HepG2 (cell line): ENCODE data around the gene THAP3. TPM values are rescaled to one million over a fixed set of nuclear protein-coding genes. Genes with fewer than 3 reads are reported as not detected.

ENCODE experiments used
- FOXC1 ChIP-seq: sonication (generic); formaldehyde crosslinking; IDR thresholded peaks from 2 replicates; pipeline ENCODE4 v1.8.0; 2022; ENCODE audit warnings: mild to moderate bottlenecking, missing genetic modification reagents, borderline replicate concordance
- GABPA ChIP-seq, 2 experiments: IDR thresholded peaks; 2 replicates each; pipeline ENCODE4 v1.6.1; 2011 to 2016; ENCODE audit warnings: low read depth in 2 of 2, low read length in 1 of 2, missing biosample characterization in 1 of 2, missing genetic modification characterization in 1 of 2
- HDAC1 ChIP-seq: sonication (generic); formaldehyde crosslinking; IDR thresholded peaks from 2 replicates; pipeline ENCODE4 v1.5.1; 2020; ENCODE audit warnings: mild to moderate bottlenecking, missing genetic modification reagents
- MIER2 ChIP-seq: IDR thresholded peaks from 2 replicates; pipeline ENCODE4 v1.6.1; 2016; ENCODE audit warnings: missing biosample characterization, missing genetic modification reagents
- MIER3 ChIP-seq: IDR thresholded peaks from 2 replicates; pipeline ENCODE4 v1.6.1; 2016; ENCODE audit warnings: missing compliant biosample characterization, borderline replicate concordance
- NCOA1 ChIP-seq: sonication (generic); formaldehyde crosslinking; IDR thresholded peaks from 2 replicates; pipeline ENCODE4 v1.9.0; 2021; ENCODE audit warnings: missing genetic modification reagents
- PTBP1 ChIP-seq: fragments of 200-400 bp; formaldehyde crosslinking; IDR thresholded peaks from 2 replicates; pipeline ENCODE4 v1.6.1; 2018; ENCODE audit warnings: low read length, low read depth; ENCODE audit not compliant: poor library complexity, severe bottlenecking
- RFXAP ChIP-seq: sonication (generic); formaldehyde crosslinking; IDR thresholded peaks from 2 replicates; pipeline ENCODE4 v1.4.0; 2020; ENCODE audit warnings: missing genetic modification reagents, borderline replicate concordance
- SUZ12 ChIP-seq: fragments of 150-350 bp; IDR thresholded peaks from 2 replicates; pipeline ENCODE4 v1.6.1; 2014; ENCODE audit warnings: low read depth, low read length
- TAF1 ChIP-seq: sonication (generic); formaldehyde crosslinking; IDR thresholded peaks from 2 replicates; pipeline ENCODE4 v1.4.0; 2020; ENCODE audit warnings: missing genetic modification reagents
- TFDP2 ChIP-seq: sonication (generic); formaldehyde crosslinking; IDR thresholded peaks from 2 replicates; pipeline ENCODE4 v1.4.0; 2020; ENCODE audit warnings: missing genetic modification reagents
- TRIM24 ChIP-seq: sonication (generic); formaldehyde crosslinking; IDR thresholded peaks from 2 replicates; pipeline ENCODE4 v1.8.0; 2022; ENCODE audit warnings: mild to moderate bottlenecking, missing genetic modification reagents
- U2AF1 ChIP-seq: fragments of 200-400 bp; formaldehyde crosslinking; optimal IDR thresholded peaks from 2 replicates; pipeline ENCODE3; 2017; ENCODE audit warnings: mild to moderate bottlenecking, low read depth, low read length
- YEATS4 ChIP-seq: sonication (generic); formaldehyde crosslinking; IDR thresholded peaks from 2 replicates; pipeline ENCODE4 v1.4.0; 2020; ENCODE audit warnings: missing genetic modification reagents, borderline replicate concordance
- ZBTB38 ChIP-seq: sonication (generic); formaldehyde crosslinking; IDR thresholded peaks from 2 replicates; pipeline ENCODE4 v1.5.1; 2020; ENCODE audit warnings: mild to moderate bottlenecking, missing genetic modification reagents
- ZBTB49 ChIP-seq: sonication (generic); formaldehyde crosslinking; IDR thresholded peaks from 2 replicates; pipeline ENCODE4 v1.4.0; 2020; ENCODE audit warnings: missing genetic modification reagents, borderline replicate concordance
- ZFP36L2 ChIP-seq: sonication (generic); formaldehyde crosslinking; IDR thresholded peaks from 2 replicates; pipeline ENCODE4 v1.4.0; 2020; ENCODE audit warnings: missing genetic modification reagents
- ZNF143 ChIP-seq: sonication (generic); formaldehyde crosslinking; IDR thresholded peaks from 2 replicates; pipeline ENCODE4 v1.4.0; 2020; ENCODE audit warnings: missing genetic modification reagents
- ZNF234 ChIP-seq: sonication (generic); formaldehyde crosslinking; conservative IDR thresholded peaks from 2 replicates; pipeline ENCODE4 v1.5.1; 2020; ENCODE audit warnings: mild to moderate bottlenecking, missing genetic modification reagents
- ZNF24 ChIP-seq: fragments of 450-650 bp; IDR thresholded peaks from 2 replicates; pipeline ENCODE4 v1.6.1; 2017; ENCODE audit warnings: antibody characterized with exemption, mild to moderate bottlenecking
- ZNF468 ChIP-seq: sonication (generic); formaldehyde crosslinking; IDR thresholded peaks from 2 replicates; pipeline ENCODE4 v1.8.0; 2022; ENCODE audit warnings: mild to moderate bottlenecking, moderate library complexity, missing genetic modification reagents
- ZNF549 ChIP-seq: sonication (generic); formaldehyde crosslinking; IDR thresholded peaks from 2 replicates; pipeline ENCODE4 v1.5.0; 2020; ENCODE audit warnings: missing genetic modification reagents
- ZNF556 ChIP-seq: sonication (generic); formaldehyde crosslinking; IDR thresholded peaks from 2 replicates; pipeline ENCODE4 v1.4.0; 2020; ENCODE audit warnings: mild to moderate bottlenecking, missing genetic modification reagents, borderline replicate concordance
- ZNF567 ChIP-seq: sonication (generic); formaldehyde crosslinking; IDR thresholded peaks from 2 replicates; pipeline ENCODE4 v1.8.1; 2023; ENCODE audit warnings: mild to moderate bottlenecking, missing genetic modification reagents, borderline replicate concordance
- polyA plus RNA-seq, 8 experiments: library from polyadenylated mRNA; depleted of rRNA in 3 of 8; stranded (reverse) in 7 of 8; unstranded in 1 of 8; fragments of >200 nt; fragmentation: Illumina TruSeq in 4 of 8; extraction: Trizol in 4 of 8; gene quantifications; 2 replicates each; pipeline versions ENCODE4 v1.2.1 to v1.2.3, GENCODE V29; 2011 to 2016; ENCODE audit warnings: low read depth in 4 of 8, missing spikeins in 1 of 8, mixed read lengths in 1 of 8; ENCODE audit not compliant: insufficient read depth in 1 of 8
- total RNA-seq, 5 experiments: library from RNA; depleted of rRNA; stranded (reverse); fragments of >200 nt; fragmentation: Illumina TruSeq; extraction: Trizol; gene quantifications; 2 replicates each; pipeline ENCODE4 v1.2.3, GENCODE V29; 2016; ENCODE audit warnings: low read depth in 1 of 5

Gene THAP3
- total and polyA plus RNA-seq, 2 of the 13 experiments (the other 11 are each of a cell fraction or from before 2014, with no cell fraction given): 10.3 to 14.9 TPM

- TF ChIP-seq YEATS4 (CRISPR knock-in tag): peak; percentile 66; the same call in 1 of the 2 replicates
- no peak for TF ChIP-seq ZNF24
- TF ChIP-seq ZBTB38: peak; percentile 30; the same call in 1 of the 2 replicates
- peak; percentile 19 for TF ChIP-seq PTBP1
- peak; percentile 61; the same call in 1 of the 2 replicates for TF ChIP-seq HDAC1 (CRISPR knock-in tag)
- no peak for TF ChIP-seq U2AF1
- TF ChIP-seq ZFP36L2: no peak
- TF ChIP-seq ZNF468: peak; percentile 61; the same call in 1 of the 2 replicates
- no peak for TF ChIP-seq MIER2
- no peak for TF ChIP-seq ZNF143 (CRISPR knock-in tag)
- no peak for TF ChIP-seq ZNF556 (CRISPR knock-in tag)
- TF ChIP-seq NCOA1 (CRISPR knock-in tag): no peak
- no peak for TF ChIP-seq GABPA (IDR thresholded peaks at IDR 0.05; ENCODE audit: low read depth, low read length)
- no peak for TF ChIP-seq GABPA (CRISPR knock-in tag; IDR thresholded peaks at IDR 0.05; ENCODE audit: low read depth)
- no peak for TF ChIP-seq ZBTB49 (CRISPR knock-in tag)
- no peak for TF ChIP-seq ZNF567
- 0 out of 2 replicates have a peak, but pooled peaks have one; percentile 38 for TF ChIP-seq TAF1 (CRISPR knock-in tag)
- TF ChIP-seq ZNF549 (CRISPR knock-in tag): no peak
- peak; percentile 76; the same call in 1 of the 2 replicates for TF ChIP-seq FOXC1 (CRISPR knock-in tag)
- peak; percentile 15; the same call in 1 of the 2 replicates for TF ChIP-seq TFDP2 (CRISPR knock-in tag)
- 0 out of 2 replicates have a peak, but pooled peaks have one; percentile 45 for TF ChIP-seq ZNF234 (CRISPR knock-in tag)
- TF ChIP-seq RFXAP: 0 out of 2 replicates have a peak, but pooled peaks have one; percentile 69
- TF ChIP-seq SUZ12: no peak
- TF ChIP-seq MIER3 (CRISPR knock-in tag): no peak
- TF ChIP-seq TRIM24 (CRISPR knock-in tag): 0 out of 2 replicates have a peak, but pooled peaks have one; percentile 36
Observed at GRCh38 chr1:6601923-6602668, 22.6 kb upstream of the THAP3 start (continued).
